Epidermal melanocyte (primary cell): ENCODE data around the gene UTP11.
"Not testable (repeated sequence)": the region's sequence is repeated elsewhere in the genome, so short reads cannot be mapped to it uniquely, and the experiment has no call there.

ENCODE experiments used
- DNase-seq: peaks from one replicate; pipeline ENCODE4 v3.0.0; 2011; ENCODE audit warnings: low spot score; ENCODE audit not compliant: insufficient read length

Gene UTP11

GRCh38 chr1:38027201-38028104 is 14.9 kb downstream of the UTP11 start:
- DNase-seq: no peak

DNA sequence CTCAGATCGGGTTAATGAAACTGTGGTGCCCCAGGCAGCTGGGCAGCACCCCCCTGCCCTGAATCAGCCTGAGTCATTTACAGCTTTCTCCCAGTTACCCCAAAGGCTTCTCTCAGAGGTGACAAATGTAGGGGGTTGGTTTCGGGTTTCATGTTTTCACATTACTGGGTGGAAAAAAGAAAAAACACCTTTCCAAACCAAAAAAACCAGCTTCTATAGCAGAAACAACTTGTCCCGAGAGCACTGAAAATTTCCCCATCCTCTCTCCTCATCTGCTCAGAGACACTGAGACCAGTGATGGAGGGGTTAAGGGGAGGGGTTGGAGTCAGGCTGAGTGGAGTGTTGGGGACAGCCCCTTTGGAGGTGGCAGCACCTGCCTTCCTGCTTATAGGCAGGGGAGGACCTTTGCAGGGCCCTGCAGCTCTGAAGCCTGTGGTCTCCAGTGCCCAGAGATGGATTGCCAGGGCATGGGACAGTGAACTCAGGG is 15.6 kb downstream of the UTP11 start:
- DNase-seq: no peak

- DNase-seq: no peak
Observed at GRCh38 chr1:38028671-38029070, 16.1 kb downstream of the UTP11 start.

- DNase-seq: no peak
Observed at GRCh38 chr1:38029081-38029681, 16.6 kb downstream of the UTP11 start.

DNA sequence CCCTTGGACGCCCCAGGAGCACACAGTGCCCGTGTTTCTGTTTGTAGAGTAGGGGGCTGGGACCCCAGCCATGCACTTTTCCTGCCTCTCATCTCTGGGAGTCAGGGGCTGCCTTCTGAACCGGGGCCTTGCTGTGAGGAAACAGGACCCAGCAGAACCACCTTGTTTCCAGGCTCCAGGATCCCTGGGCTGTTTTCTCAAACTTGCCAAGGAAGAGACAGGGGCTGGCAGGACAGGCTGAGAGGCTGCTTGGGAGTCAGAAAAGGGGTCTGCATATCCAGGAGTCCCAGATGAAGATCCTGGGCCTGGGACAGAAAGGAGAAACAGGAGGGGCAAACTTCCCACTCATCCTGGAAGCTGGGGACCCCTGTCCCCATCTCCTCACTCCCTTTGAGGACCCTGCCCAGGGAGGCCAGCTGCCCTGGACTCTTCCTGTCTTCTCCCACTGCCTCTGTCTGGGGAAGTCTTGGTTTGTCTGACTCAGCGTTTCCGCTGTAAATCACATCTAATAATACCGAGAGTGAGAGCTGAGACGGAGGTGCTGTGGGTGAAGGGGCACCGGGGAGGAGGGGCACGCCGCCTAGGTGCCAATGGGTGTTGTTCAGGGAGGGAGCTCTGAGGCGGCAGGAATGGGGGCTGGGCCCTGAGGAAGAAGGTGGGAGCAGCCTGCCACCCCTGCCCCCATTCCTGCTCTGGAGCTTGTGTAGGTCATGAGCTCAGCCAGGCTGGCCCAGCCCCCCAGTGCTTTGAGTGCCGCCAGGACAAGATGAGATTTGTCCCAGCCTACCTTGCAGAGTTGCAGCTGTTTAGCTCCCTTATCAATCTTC is 17.4 kb downstream of the UTP11 start:
- DNase-seq: no peak

- DNase-seq: no peak
Observed at GRCh38 chr1:38030596-38031512, 18.3 kb downstream of the UTP11 start.

GRCh38 chr1:38031513-38031866 is 19.0 kb downstream of the UTP11 start:
- peak; percentile 4 for DNase-seq

DNA sequence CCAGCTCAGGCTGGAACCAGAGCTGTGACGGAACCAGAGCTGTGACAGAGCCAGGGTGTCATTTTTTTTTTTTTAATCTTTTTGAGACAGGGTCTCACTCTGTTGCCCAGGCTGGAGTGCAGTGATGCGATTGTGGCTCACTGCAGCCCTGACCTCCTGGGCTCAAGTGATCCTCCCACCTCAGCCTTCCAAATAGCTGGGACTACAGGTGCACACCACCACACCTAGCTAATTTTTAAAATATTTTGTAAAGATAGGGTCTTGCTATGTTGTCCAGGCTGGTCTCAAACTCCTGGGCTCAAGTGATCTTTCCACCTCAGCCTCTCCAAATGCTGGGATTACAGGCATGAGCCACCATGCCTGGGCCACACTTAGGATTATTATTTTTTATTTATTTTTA is 20.5 kb downstream of the UTP11 start:
- DNase-seq: not testable (repeated sequence)

DNA sequence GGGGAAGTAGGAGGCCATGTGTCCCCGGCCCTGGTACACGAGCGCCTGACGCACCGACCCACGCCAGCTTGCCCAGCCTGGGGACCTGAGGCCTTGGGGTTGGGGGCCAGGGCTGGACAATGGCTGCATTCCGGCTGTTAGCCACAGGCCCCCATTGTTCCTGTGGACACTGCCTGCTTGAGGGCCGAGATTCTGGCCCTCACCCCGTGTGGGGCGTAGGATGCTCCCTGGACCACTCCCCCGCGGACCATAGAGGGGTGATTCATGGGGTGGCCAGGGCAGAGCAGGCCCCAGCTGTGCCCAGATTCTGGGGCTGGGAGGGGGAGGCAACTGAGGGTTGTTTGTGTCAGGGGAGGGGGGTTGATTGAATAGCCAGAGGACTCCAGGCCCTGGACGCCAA is 22.3 kb downstream of the UTP11 start:
- peak; percentile 3 for DNase-seq

DNA sequence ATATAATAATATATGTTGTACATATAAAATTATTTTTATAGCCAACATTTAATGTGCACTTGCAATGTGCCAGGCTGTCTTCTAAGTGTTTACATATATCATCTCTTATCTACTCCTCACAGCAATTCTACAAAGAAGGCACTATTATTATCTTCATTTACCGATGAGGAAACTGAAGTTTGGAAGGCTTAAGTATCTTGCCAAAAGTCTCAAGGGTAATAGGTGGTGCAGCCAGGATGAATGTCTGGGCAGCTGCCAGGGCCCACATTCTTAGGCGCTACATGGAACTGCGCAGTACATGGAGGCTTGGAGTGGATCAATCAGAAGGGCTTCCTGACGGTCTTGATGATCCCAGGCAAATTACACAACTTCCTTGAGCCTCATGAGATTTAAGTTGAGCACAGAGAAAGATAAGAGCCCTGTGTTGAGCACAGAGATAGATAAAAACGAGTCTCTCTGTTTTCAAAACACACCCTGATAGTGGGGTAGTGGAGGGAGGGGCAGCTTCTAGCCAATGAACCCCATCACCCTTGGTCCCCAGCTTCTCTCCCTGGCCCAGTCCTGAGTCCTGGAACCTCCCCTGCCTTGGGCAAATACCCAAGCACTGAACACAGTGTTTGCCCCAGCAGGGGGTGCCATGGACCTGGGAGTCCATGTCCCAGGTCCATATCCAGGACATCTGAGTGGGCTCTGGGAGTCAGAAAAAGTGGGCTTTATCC is 24.8 kb downstream of the UTP11 start:
- DNase-seq: peak; percentile 14

DNA sequence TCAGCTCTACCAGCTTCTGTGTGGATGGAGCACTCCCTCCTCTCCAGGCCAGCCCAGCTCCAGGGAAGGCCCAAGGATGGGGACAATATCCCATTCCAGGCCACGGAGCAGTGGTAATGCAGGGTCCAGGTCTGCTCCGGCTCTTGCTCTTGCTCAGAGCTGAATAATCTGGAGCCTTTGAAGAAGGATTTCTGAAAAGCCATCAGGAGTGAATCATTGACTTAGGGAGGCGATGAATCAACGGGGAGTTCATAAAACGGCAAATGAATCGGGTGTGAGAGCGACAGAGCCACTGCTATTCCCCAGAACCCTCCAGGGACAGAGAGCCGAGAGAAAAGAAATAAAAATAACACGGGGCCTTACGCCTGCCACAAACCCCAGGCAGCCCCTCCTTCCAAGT is 26.3 kb downstream of the UTP11 start:
- DNase-seq: peak; percentile 12

DNA sequence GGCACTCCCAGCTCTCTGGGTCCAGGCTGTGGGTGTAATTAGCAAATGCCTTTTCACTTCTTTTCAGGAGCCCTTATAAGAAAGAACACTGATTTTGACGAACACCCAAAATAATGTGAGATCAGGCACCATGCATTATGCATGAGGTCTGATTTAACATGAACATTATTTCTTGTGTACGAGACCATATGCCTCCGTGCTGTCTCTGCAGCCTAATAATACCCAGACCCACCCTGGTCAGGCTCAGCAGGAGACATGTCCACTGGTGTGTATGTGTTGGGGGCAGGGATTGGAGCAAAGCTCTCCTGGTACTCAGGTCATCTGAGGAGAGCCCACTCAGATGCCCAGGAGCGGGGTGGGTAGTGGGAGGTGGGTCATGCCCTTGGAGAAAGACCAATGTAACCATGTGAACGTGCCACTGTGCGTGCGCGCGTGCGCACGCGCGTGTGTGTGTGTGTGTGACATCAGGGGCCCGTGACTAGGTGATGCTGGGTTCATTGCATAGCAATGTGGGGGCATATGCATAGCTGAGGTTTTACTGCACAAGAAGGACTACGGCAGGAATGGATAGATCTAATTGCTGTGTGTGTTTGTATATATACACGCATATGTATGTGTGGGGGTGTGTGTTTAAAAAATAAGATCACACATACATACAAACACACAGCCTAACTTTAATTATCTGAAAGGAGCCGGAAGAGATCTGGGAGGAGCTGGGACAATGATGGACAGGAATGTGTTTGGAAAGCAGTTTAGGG is 27.0 kb downstream of the UTP11 start:
- no peak for DNase-seq

DNA sequence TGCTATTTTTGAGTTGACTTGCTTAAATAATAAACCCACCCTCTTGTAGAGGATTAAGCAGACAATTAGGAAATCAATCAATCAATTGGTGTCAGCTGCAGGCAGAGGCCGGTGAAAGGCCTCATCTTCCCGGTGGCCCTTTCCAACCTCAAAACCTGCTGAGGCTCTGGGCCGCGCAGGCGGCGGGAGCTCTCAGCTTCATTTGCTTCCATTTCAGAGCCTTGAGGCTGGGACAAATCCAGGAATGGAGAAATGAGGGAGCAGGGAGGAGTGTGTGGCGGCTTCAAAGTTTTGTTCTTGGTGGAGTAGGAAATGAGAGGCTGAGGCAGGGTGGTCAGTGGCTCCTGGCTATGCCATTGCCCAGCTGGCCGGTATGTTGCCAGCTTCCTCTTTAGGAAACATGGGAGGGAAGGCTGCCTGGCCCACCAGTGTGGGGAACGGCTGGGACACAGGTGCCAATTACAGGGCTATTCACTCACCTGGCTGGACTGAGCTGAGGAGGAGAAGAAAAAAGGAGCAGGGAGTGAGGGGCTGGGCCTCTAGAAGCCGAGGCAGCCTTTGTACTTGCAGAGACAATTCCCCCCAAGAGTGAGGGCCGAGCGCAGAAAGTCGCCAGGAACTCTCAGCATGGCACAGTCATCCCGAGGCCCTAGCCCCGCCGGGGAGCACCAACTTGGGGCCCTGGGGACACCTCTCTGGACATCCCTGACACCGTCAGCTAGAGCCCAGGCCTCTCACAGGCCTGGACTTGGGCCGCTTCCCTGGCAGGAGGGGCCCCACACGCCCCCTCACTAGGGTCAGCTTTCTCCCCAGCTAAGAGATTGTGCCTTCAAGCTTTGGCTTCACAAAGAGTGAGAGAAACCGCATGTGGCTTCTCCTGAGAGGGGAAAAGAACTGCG is 29.7 kb downstream of the UTP11 start:
- no peak for DNase-seq

GRCh38 chr1:38043036-38043747 is 30.7 kb downstream of the UTP11 start:
- DNase-seq: no peak

DNA sequence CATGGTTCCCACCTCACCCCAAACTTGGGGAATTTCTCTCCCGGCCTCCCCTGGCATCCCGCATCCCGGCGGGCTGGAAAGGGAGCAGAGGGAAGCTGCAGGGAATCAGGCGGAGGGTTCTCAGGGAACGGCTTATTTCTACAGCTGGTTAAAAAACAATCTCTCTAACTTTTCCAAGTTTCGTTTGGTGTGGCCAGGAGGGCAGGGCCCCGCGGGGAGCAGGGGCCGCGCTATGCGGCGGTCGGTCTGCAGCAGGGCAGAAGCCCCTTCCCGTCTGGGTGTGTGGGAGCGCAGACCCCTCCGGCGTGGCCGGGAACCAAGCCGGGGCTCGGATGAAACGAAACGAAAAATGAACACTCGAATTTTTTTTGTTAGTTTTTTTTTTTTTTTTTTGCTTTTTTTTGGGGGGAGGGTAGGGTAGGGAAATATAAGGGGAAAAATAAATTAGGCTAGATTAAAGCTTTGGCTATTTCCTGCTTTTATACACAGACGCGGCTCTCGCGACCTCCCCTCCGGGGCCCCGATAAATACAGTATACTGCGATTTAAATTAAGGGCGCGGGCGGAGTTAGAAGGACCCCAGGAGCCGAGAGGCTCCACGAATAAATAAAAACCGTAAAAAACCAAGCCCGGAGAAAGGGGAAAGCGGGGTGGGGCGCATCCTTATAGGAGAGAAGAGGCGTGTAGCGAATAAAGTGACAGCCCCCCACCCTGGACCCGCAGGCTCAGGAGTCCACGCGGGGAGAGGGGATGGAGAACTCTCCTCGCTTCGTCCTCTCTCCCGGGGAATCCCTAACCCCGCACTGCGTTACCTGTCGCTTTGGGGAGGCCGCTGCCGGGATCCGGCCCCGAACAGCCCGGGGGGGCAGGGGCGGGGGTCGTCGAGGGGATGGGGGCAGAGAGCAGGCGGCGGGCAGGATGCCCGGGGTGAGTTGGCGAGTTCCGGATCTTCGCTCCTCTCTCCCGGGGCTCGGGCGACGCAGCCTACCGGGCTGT is 32.0 kb downstream of the UTP11 start:
- no peak for DNase-seq
